IPS-20b (cell line): ENCODE results near the gene BRINP3.
"Not testable (repeated sequence)": the region's sequence is repeated elsewhere in the genome, so short reads cannot be mapped to it uniquely, and the experiment has no call there.

Source experiments
- H3K27ac ChIP-seq: one replicate; pipeline ENCODE4 v1.5.1; 2013; ENCODE audit warnings: low read length
- H3K27me3 ChIP-seq: 2 replicates; pipeline ENCODE4 v1.6.1; 2013; ENCODE audit warnings: mild to moderate bottlenecking, low read length, inconsistent platforms; ENCODE audit not compliant: insufficient read depth
- H3K36me3 ChIP-seq: 2 replicates; pipeline ENCODE4 v1.6.1; 2013; ENCODE audit warnings: low read depth, mild to moderate bottlenecking, inconsistent platforms, low read length, moderate library complexity; ENCODE audit not compliant: insufficient read depth
- H3K4me1 ChIP-seq: 2 replicates; pipeline ENCODE4 v1.6.1; 2013; ENCODE audit warnings: mild to moderate bottlenecking, control low read depth, inconsistent platforms, low read length, moderate library complexity; ENCODE audit not compliant: insufficient read depth
- H3K4me3 ChIP-seq: 2 replicates; pipeline ENCODE4 v1.5.1; 2013; ENCODE audit warnings: mild to moderate bottlenecking, low read length, inconsistent platforms
- H3K9ac ChIP-seq: 2 replicates; pipeline ENCODE4 v1.6.1; 2013; ENCODE audit warnings: low read depth, mild to moderate bottlenecking, inconsistent platforms, low read length, moderate library complexity
- H3K9me3 ChIP-seq: 2 replicates; pipeline ENCODE4 v1.6.1; 2013; ENCODE audit warnings: mild to moderate bottlenecking, low read depth, low read length, inconsistent platforms; ENCODE audit not compliant: insufficient read depth

The BRINP3 gene

DNA sequence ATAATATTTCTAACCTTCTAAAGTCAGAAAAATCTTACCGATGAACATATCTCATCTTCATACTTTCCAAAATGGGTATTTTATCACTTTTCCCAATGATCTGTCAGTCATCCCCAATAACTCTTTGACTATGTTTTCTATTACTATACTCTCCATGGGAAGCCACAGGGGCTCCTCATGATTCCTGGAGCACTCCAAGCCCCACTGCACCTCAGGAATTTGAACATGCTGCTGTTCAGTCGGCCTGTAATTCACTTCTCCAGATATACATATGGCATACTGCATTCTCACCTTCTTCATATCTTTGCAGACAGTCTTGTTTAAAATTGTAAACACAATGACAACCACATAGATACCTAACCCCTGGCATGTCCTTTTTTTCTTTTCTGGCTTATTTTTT, 333.0 kb downstream of the BRINP3 start:
- Histone ChIP-seq H3K9me3 (no peaks in the 10 kb centered on the region), H3K9ac (no peak overlapping the region), H3K27ac (no peak overlapping the region), H3K4me1 (no peaks in the 10 kb centered on the region), H3K27me3 (no peaks in the 10 kb centered on the region), H3K4me3 (no peak overlapping the region), H3K36me3 (no peaks in the 10 kb centered on the region)

DNA sequence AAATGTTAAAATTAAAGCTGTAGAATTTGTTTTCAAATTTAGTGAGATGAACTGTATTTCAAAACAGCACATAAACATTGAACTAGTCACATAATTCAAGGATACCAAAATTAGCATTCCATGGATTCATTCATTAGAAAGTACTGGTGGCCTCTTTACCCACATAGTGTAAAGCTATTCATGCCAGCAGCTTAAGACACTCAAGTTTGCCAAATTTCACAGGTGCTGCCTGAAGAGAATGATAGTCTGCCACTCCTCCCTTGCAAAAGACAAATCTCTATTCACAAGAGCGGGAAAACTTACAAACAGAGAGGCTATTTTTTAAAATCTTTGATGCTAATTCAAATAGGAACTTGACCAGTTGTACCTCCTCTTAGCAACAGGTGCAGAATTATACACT, 337.0 kb downstream of the BRINP3 start:
- H3K9ac ChIP-seq, result no peak overlapping the region
- no peak overlapping the region for H3K4me3 ChIP-seq
- no peaks in the 10 kb centered on the region for H3K27me3 ChIP-seq
- no peaks in the 10 kb centered on the region for H3K36me3 ChIP-seq
- no peaks in the 10 kb centered on the region for H3K9me3 ChIP-seq
- no peak overlapping the region for H3K27ac ChIP-seq
- no peaks in the 10 kb centered on the region for H3K4me1 ChIP-seq

DNA sequence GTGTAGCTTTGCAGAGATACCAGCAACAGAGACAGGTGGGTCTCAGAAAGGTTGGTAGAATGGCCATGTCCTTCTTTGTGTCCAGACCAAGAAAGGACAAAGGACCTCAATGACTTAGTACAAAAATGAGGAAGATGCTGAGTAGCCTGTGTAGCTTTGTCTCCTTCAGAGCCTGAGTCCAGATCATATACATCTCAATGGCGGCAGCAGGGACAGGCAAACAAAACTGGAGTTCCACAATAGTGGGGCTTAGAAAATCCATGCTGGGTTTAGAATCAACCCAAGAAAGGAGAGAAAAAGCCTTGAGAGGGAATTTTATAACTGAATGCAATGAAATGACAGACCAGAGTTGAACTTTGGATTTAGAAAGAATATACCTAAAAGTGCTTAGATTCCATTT, 339.0 kb downstream of the BRINP3 start:
- Histone ChIP-seq H3K27ac (no peak overlapping the region), H3K9me3 (no peaks in the 10 kb centered on the region), H3K4me3 (no peak overlapping the region), H3K4me1 (no peaks in the 10 kb centered on the region), H3K9ac (no peak overlapping the region), H3K36me3 (no peaks in the 10 kb centered on the region), H3K27me3 (no peaks in the 10 kb centered on the region)

DNA sequence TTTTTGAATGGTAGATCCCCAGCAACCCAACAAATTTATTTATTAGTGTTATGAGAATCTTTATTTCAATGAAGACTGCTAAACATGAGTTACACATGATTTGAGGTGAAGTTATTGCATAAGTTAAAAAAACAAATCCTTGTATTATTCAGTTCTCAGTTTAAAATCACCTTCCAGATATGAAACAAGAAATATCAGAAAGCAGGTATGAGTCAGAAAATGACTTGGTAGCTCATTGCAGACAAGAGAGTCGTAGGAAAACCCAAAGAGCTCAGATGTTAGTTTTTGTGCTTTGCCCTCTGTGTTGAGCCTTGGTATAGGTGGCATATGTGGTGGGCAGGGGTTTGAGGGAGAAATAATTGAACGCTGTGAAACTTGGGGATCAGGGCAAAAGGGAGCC, 339.4 kb downstream of the BRINP3 start:
- no peaks in the 10 kb centered on the region for H3K4me1 ChIP-seq
- H3K36me3 ChIP-seq, result no peaks in the 10 kb centered on the region
- no peak overlapping the region for H3K4me3 ChIP-seq
- H3K9me3 ChIP-seq, result no peaks in the 10 kb centered on the region
- H3K27ac ChIP-seq, result no peak overlapping the region
- H3K27me3 ChIP-seq, result no peaks in the 10 kb centered on the region
- no peak overlapping the region for H3K9ac ChIP-seq

DNA sequence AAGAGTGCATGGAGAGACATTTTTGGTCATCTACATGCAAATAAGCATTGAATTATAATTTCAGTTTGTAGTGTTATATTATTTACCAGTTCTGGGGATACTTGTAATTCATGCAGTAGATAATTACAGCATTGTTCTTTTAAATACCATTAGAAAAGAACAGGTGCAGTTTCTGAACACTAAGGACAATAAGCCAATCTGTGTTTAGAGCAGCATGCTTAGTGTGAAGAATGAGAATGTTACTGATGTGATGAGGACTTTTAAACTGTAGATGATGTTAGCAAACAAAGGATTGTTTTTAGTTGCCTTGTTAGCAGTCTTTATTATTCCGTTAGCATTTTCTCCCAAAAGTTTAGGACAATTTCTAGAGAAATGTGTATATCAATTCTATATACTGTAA, 348.3 kb downstream of the BRINP3 start:
- no peaks in the 10 kb centered on the region for H3K4me1 ChIP-seq
- H3K27me3 ChIP-seq, result no peaks in the 10 kb centered on the region
- H3K27ac ChIP-seq, result no peak overlapping the region
- H3K9ac ChIP-seq, result no peak overlapping the region
- H3K36me3 ChIP-seq, result no peaks in the 10 kb centered on the region
- no peak overlapping the region for H3K4me3 ChIP-seq
- H3K9me3 ChIP-seq, result no peaks in the 10 kb centered on the region

DNA sequence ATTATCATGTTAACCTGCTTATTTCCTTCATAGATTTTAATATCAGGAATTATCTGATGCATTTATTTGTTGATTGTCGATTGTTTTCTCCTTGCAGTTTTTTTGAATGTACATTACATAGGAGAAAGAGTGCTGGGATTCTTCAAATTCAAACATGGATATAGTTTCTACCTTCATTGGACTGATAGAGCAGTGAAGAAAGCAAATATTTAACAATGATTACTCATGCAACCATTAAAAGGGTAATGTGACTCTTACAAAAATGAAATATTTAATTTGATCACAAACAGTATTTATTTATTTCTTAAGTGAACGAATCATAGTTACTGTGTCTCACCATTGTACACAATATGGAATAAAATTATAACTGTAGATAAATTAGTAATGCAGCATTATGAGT, 350.9 kb downstream of the BRINP3 start:
- H3K9ac ChIP-seq, result no peak overlapping the region
- H3K36me3 ChIP-seq, result no peaks in the 10 kb centered on the region
- H3K27ac ChIP-seq, result no peak overlapping the region
- H3K4me1 ChIP-seq, result no peaks in the 10 kb centered on the region
- no peaks in the 10 kb centered on the region for H3K9me3 ChIP-seq
- no peaks in the 10 kb centered on the region for H3K27me3 ChIP-seq
- no peak overlapping the region for H3K4me3 ChIP-seq

DNA sequence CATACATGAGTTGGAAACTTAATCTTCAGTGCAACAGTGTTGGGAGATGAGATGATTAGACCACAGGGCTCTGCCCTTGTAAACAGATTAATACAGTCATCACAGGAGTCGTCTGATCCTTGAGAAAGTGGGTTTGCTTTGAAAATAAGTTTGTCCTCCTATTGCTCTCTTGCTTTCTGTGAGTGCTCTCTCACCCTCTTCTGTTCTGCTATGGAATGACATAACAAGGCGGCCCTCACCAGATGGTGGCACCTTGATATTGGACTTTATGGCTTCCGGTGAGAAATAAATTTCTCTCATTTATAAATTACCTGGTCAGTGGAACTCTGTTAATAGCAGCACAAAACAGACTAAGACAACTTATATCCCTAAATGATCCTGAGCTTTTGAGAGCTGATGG, 353.6 kb downstream of the BRINP3 start:
- H3K36me3 ChIP-seq, result no peaks in the 10 kb centered on the region
- H3K4me3 ChIP-seq, result no peak overlapping the region
- H3K9me3 ChIP-seq, result no peaks in the 10 kb centered on the region
- H3K27ac ChIP-seq, result no peak overlapping the region
- no peak overlapping the region for H3K9ac ChIP-seq
- no peaks in the 10 kb centered on the region for H3K4me1 ChIP-seq
- H3K27me3 ChIP-seq, result no peaks in the 10 kb centered on the region

DNA sequence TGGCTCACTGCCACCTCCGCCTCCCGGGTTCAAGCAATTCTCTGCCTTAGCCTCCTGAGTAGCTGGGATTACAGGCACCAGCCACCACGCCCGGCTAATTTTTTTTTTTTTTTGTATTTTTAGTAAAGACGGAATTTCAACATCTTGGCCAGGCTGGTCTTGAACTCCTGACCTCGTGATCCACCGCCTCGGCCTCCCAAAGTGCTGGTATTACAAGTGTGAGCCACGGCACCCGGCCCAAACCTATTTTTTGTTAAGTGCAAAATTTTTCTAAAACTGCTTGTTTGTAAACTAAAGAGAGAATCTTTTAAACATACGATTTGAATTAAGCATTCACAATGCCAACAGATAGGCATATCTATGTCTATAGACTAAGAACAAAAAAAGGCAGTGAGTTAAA, 357.1 kb downstream of the BRINP3 start:
- not testable (repeated sequence) for H3K9ac ChIP-seq, H3K27me3 ChIP-seq, H3K4me3 ChIP-seq, H3K4me1 ChIP-seq, H3K9me3 ChIP-seq, H3K36me3 ChIP-seq, H3K27ac ChIP-seq

DNA sequence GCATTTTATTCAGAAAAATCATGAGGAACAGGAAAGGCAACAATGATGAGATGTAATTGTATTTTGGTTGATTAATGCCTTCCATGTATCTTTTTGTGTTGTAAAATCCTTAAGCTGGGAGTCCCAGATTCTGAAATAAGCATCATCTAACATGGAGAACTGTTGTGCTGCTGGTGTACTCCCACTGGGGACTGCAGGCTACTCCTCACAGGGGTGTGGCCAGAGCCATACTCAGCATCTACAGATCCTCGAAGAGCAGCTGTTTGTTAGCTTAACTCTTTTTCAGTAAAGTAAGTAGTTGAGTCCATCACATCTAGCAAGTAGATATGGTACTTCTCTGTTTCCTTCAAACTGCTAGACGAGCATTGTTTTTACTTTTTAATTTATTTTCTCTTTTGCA, 358.0 kb downstream of the BRINP3 start:
- no peaks in the 10 kb centered on the region for H3K9me3 ChIP-seq
- 0 out of 2 replicates have a peak, but pooled peaks cover 9% of the 10 kb centered on the region for H3K4me1 ChIP-seq
- H3K36me3 ChIP-seq, result no peaks in the 10 kb centered on the region
- no peak overlapping the region for H3K4me3 ChIP-seq
- no peak overlapping the region for H3K9ac ChIP-seq
- H3K27me3 ChIP-seq, result no peaks in the 10 kb centered on the region
- no peak overlapping the region for H3K27ac ChIP-seq

DNA sequence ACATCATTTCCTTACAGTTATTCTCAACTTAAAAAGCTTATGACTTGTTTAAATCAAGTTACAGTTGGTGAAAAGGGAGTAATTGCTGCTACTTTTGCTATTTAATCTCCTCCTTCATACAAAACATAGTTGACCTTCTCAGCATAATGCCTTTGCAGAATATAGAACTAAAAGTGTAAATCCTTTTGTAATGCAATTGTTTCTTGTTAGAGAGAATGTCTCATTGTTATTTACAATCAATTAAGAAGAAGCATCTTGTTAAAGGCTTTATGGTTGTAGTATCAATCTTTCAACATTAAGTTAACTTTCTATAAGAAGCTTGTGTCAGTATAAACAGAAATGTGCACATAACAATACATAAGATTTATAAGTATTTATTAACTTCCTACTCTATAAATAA, 360.7 kb downstream of the BRINP3 start:
- H3K9me3 ChIP-seq, result no peaks in the 10 kb centered on the region
- H3K9ac ChIP-seq, result no peak overlapping the region
- no peak overlapping the region for H3K4me3 ChIP-seq
- 0 out of 2 replicates have a peak, but pooled peaks cover 9% of the 10 kb centered on the region for H3K4me1 ChIP-seq
- no peaks in the 10 kb centered on the region for H3K27me3 ChIP-seq
- no peaks in the 10 kb centered on the region for H3K36me3 ChIP-seq
- no peak overlapping the region for H3K27ac ChIP-seq

DNA sequence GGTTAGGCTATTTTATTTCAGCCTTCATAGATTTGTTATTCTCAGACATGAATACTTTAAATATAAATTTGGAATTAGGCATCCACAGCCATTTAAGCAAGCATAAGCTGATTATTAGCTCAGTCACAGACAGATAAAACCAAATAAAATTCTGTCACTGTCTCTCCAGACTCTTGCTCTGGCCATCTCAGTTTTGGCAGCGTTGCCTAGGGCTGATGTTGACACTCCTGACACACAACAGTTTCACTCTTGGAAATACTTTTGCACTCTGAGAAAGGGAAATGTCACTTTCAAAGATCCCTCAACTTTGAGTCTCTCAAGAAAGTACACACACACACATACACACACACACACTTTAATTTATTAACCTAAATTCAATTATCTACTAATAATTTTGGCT, 372.7 kb downstream of the BRINP3 start:
- Histone ChIP-seq H3K27ac (no peak overlapping the region), H3K36me3 (no peaks in the 10 kb centered on the region), H3K4me3 (no peak overlapping the region), H3K9ac (no peak overlapping the region), H3K9me3 (no peaks in the 10 kb centered on the region), H3K27me3 (no peaks in the 10 kb centered on the region), H3K4me1 (no peaks in the 10 kb centered on the region)

DNA sequence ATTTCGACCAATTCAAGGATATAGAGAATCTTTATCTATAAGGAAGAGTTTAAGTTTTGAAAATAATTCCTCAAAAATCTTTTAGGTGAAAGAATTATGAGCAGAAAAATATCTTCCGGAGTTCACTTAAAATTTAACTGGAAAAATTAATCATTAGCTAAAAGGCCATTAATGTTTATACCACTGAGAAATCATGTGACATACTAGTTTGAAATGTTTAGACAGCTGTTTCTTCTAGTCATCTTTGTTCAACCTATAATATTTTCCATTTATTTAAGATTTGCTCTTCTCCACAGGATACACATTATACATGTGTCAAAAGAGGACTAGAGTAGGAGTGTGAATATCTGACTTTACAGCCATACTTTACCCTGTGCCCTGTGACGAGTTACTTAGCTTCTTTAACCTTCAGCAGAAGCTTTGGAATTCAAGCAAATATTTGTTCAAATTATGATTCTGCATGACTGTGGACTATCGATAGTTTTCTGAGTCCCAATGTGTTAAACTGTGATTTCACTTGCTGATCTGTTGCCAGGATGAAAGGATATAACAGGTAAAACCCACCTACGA, 374.8 kb downstream of the BRINP3 start:
- Histone ChIP-seq H3K9ac (no peak overlapping the region), H3K4me1 (no peaks in the 10 kb centered on the region), H3K27ac (no peak overlapping the region), H3K36me3 (no peaks in the 10 kb centered on the region), H3K4me3 (no peak overlapping the region), H3K27me3 (no peaks in the 10 kb centered on the region), H3K9me3 (no peaks in the 10 kb centered on the region)

DNA sequence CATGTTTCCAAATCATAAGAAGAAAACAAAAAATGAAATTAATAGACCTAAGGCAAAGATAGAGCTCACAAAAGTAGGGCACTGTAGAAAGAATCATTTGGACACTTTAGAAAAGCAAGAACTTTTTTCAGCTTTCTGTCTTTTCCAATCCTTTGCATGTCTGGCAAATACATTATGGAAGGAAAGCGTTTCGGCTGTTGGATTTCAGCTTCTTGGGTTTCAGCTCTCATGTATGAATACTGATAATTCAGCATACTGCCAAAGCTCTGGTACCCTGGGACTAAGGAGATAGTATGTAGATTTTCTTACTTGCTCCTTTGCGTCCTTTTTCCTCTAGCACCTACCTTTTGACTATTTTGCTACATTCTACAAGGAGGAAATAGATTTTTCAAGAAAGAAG, 375.9 kb downstream of the BRINP3 start:
- Histone ChIP-seq H3K4me3 (no peak overlapping the region), H3K4me1 (no peaks in the 10 kb centered on the region), H3K9me3 (no peaks in the 10 kb centered on the region), H3K27me3 (no peaks in the 10 kb centered on the region), H3K36me3 (no peaks in the 10 kb centered on the region), H3K9ac (no peak overlapping the region), H3K27ac (no peak overlapping the region)
